Thoracic aorta (tissue), 2 donors: ENCODE results near the gene CCDC170. TPM values are rescaled to one million over a fixed set of nuclear protein-coding genes. Genes with fewer than 3 reads are reported as not detected.
"Not testable (repeated sequence)": the region's sequence is repeated elsewhere in the genome, so short reads cannot be mapped to it uniquely, and the experiment has no call there.

ENCODE experiments used
- ATAC-seq: fragments of 150-250 bp; one replicate; pipeline ENCODE4 v1.8.0; 2017; ENCODE audit warnings: low read depth; ENCODE audit not compliant: insufficient number of reproducible peaks, low FRiP score
- DNase-seq: peaks from one replicate; pipeline ENCODE4 v3.0.0-alpha.2; 2020; ENCODE audit warnings: low spot score
- H3K27ac ChIP-seq, 2 donors: fragments of 200-600 bp; sonication (generic); 1 replicate in 1 of 2; 2 replicates in 1 of 2; pipeline ENCODE4 v1.5.1; 2016; ENCODE audit warnings: mild to moderate bottlenecking in 2 of 2, moderate library complexity in 2 of 2
- H3K27me3 ChIP-seq: fragments of 200-600 bp; sonication (generic); replicated peaks from 2 replicates; pipeline ENCODE4 v1.6.0; 2016; ENCODE audit warnings: mild to moderate bottlenecking; ENCODE audit not compliant: insufficient read depth
- H3K36me3 ChIP-seq: fragments of 200-600 bp; sonication (generic); one replicate; pipeline ENCODE4 v1.5.1; 2016
- H3K4me1 ChIP-seq, 2 donors: fragments of 200-600 bp; sonication (generic); 1 replicate in 1 of 2; 2 replicates in 1 of 2; pipeline versions ENCODE4 v1.5.1 to v1.6.0; 2016; ENCODE audit warnings: low read depth in 2 of 2, mild to moderate bottlenecking in 1 of 2; ENCODE audit not compliant: control insufficient read depth in 1 of 2
- H3K4me3 ChIP-seq: fragments of 200-600 bp; sonication (generic); 2 replicates; pipeline ENCODE4 v1.5.1; 2016; ENCODE audit warnings: mild to moderate bottlenecking
- H3K9me3 ChIP-seq: fragments of 200-600 bp; sonication (generic); 2 replicates; pipeline ENCODE4 v1.5.1; 2016
- CTCF ChIP-seq: fragments of 200-600 bp; sonication (generic); IDR thresholded peaks from one replicate; pipeline ENCODE4 v1.5.1; 2019; ENCODE audit warnings: antibody characterized with exemption
- total RNA-seq, 2 donors: library from RNA; depleted of rRNA; stranded (reverse); fragments of >200 nt; gene quantifications; one replicate each; pipeline versions ENCODE4 v1.1.0 to v1.2.3, GENCODE V29; 2016

The CCDC170 gene
- total RNA-seq, 2 donors from 2014 or later, result 0.81 to 1.5 TPM

GRCh38 chr6:151535476-151536187 is 41.8 kb downstream of the CCDC170 start:
- no peak overlapping the region for H3K27ac ChIP-seq
- no peak for ATAC-seq
- peaks cover 4% of the 10 kb centered on the region for H3K9me3 ChIP-seq
- no peaks in the 10 kb centered on the region for H3K27me3 ChIP-seq
- no peak for TF ChIP-seq CTCF
- H3K4me3 ChIP-seq, result no peak overlapping the region
- no peak for DNase-seq
- H3K36me3 ChIP-seq, result no peaks in the 10 kb centered on the region
- H3K4me1 ChIP-seq, result peaks cover 0 to 3% of the 10 kb centered on the region in 2 donors

- Histone ChIP-seq H3K9me3 (peaks cover 4% of the 10 kb centered on the region), H3K4me1 (peaks cover 0 to 3% of the 10 kb centered on the region in 2 donors), H3K27me3 (no peaks in the 10 kb centered on the region), H3K36me3 (no peaks in the 10 kb centered on the region), H3K4me3 (no peak overlapping the region), H3K27ac (no peak overlapping the region)
- DNase-seq (no peak), ATAC-seq (no peak)
- TF ChIP-seq CTCF, result no peak
Observed at GRCh38 chr6:151536188-151536479, 42.3 kb downstream of the CCDC170 start.

- H3K27me3 ChIP-seq, result no peaks in the 10 kb centered on the region
- no peak for TF ChIP-seq CTCF
- DNase-seq, result no peak
- peaks cover 4% of the 10 kb centered on the region for H3K9me3 ChIP-seq
- no peak overlapping the region for H3K4me3 ChIP-seq
- H3K36me3 ChIP-seq, result no peaks in the 10 kb centered on the region
- H3K27ac ChIP-seq, result no peak overlapping the region
- H3K4me1 ChIP-seq, result peaks cover 0 to 3% of the 10 kb centered on the region in 2 donors
- no peak for ATAC-seq
Observed at GRCh38 chr6:151537556-151537955, 43.7 kb downstream of the CCDC170 start.

GRCh38 chr6:151539506-151540268 is 45.9 kb downstream of the CCDC170 start:
- H3K9me3 ChIP-seq, result peaks cover 4% of the 10 kb centered on the region
- no peak for ATAC-seq
- no peak overlapping the region for H3K4me3 ChIP-seq
- H3K27ac ChIP-seq, result no peak overlapping the region
- DNase-seq, result no peak
- no peak for TF ChIP-seq CTCF
- H3K36me3 ChIP-seq, result no peaks in the 10 kb centered on the region
- peaks cover 0 to 3% of the 10 kb centered on the region in 2 donors for H3K4me1 ChIP-seq
- H3K27me3 ChIP-seq, result no peaks in the 10 kb centered on the region

- no peak for ATAC-seq
- no peak for TF ChIP-seq CTCF
- H3K9me3 ChIP-seq, result peaks cover 4% of the 10 kb centered on the region
- no peaks in the 10 kb centered on the region for H3K4me1 ChIP-seq
- H3K36me3 ChIP-seq, result no peaks in the 10 kb centered on the region
- H3K27me3 ChIP-seq, result no peaks in the 10 kb centered on the region
- no peak overlapping the region for H3K27ac ChIP-seq
- no peak overlapping the region for H3K4me3 ChIP-seq
- no peak for DNase-seq
Observed at GRCh38 chr6:151544453-151544852, 50.6 kb downstream of the CCDC170 start.

- not testable (repeated sequence) for ATAC-seq, H3K27me3 ChIP-seq, H3K27ac ChIP-seq, H3K4me1 ChIP-seq, DNase-seq, H3K9me3 ChIP-seq, H3K4me3 ChIP-seq, H3K36me3 ChIP-seq
Observed at GRCh38 chr6:151544884-151545283, 51.1 kb downstream of the CCDC170 start.
